Activated naive CD8-positive, alpha-beta T cell treated with anti-CD3 and anti-CD28 coated beads, Interleukin-2, amount 50 U/mL, for 24 hours (primary cell): ENCODE measurements around the gene MPP1.
"Not testable (repeated sequence)": the region's sequence is repeated elsewhere in the genome, so short reads cannot be mapped to it uniquely, and the experiment has no call there.

Source experiments
- ATAC-seq: fragments of 150-1000 bp; cut with Tn5 transposase; one replicate; pipeline ENCODE4 v1.10.0; 2021
- DNase-seq: peaks from one replicate; pipeline ENCODE4 v3.0.0; 2021
- H3K27ac Mint-ChIP-seq: one replicate; pipeline ENCODE4 v1.8.0; 2021; ENCODE audit warnings: mild to moderate bottlenecking, mixed read lengths
- H3K27me3 Mint-ChIP-seq: one replicate; pipeline ENCODE4 v1.8.0; 2021; ENCODE audit warnings: mixed read lengths
- H3K36me3 Mint-ChIP-seq: one replicate; pipeline ENCODE4 v1.8.0; 2021; ENCODE audit warnings: low read depth, mixed read lengths
- H3K4me1 Mint-ChIP-seq: one replicate; pipeline ENCODE4 v1.8.0; 2021; ENCODE audit warnings: mixed read lengths
- H3K4me3 Mint-ChIP-seq: one replicate; pipeline ENCODE4 v1.8.0; 2021; ENCODE audit warnings: mild to moderate bottlenecking, moderate library complexity, mixed read lengths
- H3K9me3 Mint-ChIP-seq: one replicate; pipeline ENCODE4 v1.8.0; 2021; ENCODE audit warnings: mixed read lengths

Gene MPP1

DNA sequence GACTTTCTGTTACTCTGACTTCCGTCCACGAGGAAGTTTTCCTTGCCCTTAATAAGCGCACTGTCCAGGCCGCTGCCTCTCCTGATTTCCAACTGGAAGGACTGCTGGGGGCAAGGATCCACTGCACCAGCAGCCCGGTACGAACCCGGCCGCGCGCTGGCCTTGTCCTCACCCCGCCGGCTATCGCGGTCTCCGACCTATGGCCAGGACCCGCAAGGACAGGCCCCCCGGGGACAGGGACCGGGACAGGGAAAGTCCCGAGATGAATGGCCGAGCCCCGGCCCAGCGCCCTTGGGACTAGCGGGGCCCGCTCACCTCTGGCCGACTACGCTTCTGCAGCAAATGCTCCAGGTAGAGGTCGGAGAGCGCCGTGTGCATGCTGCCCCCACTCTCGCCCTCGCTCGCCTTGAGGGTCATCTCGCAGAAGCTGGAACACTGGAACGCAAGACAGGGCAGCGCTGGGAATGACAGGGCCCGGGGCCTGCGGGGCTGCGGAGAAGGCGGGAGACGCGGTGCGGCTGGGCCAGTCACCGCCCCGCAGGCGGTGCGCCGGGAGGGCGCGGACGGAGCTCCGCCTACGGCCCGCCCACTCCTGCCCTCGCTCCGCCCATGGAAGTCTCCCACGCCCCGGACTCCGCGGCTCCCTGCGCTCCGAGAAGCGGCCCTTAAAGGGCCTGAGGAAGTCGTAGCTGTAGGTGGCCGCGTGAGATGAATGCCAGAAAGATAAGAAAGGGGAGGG lies at the start of gene MPP1:
MPP1 (minus strand) TSS at position 529 of the 739 bp plus-strand sequence; CDS start at position 417, 112 bp downstream.
- ATAC-seq = peak; percentile 72
- Mint-ChIP-seq H3K27me3 (no peaks in the 10 kb centered on the region), H3K4me1 (peaks cover 48% of the 10 kb centered on the region), H3K36me3 (no peaks in the 10 kb centered on the region), H3K9me3 (no peaks in the 10 kb centered on the region), H3K27ac (no peak within 1 kb of the TSS), H3K4me3 (peak within 1 kb of the TSS; percentile 78)
- peak; percentile 75 for DNase-seq

DNA sequence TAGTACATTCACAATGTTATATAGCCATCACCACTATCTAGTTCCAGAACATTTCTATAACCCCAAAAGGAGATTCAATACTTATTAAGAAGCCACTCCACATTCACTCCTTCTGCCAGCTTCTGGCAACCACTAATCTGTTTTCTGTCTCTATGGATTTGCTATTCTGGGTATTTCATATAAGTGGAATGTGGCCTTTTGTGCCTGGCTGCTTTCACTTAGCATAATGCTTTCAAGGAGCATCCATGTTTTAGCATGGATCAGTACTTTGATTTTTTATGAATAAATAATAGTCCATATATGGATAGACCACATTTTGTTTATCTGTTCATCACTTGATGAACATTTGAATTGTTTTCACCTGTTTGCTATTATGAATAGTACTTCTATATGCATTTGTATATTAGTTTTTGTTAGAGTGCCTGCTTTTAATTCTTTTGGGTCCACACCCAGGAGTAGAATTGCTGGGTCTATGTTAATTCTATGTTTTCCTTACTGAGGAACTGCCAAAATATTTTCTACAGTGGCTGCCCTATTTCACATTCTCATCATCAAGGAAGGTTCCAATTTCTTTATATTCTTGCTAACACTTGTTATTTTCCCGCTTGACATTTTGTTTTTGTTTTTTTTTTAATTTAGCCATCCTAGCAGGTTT lies 45.8 kb upstream of the MPP1 start:
- Mint-ChIP-seq H3K4me3 (no peak overlapping the region), H3K27me3 (no peaks in the 10 kb centered on the region), H3K27ac (no peak overlapping the region), H3K4me1 (no peaks in the 10 kb centered on the region), H3K36me3 (no peaks in the 10 kb centered on the region), H3K9me3 (peaks cover 4% of the 10 kb centered on the region)
- no peak for ATAC-seq
- no peak for DNase-seq

GRCh38 chrX:154840856-154841255 lies 35.6 kb upstream of the MPP1 start:
- no peaks in the 10 kb centered on the region for H3K9me3 Mint-ChIP-seq
- no peaks in the 10 kb centered on the region for H3K36me3 Mint-ChIP-seq
- DNase-seq (no peak), ATAC-seq (peak; percentile 52)
- H3K27me3 Mint-ChIP-seq = no peaks in the 10 kb centered on the region
- no peak overlapping the region for H3K27ac Mint-ChIP-seq
- no peak overlapping the region for H3K4me3 Mint-ChIP-seq
- no peaks in the 10 kb centered on the region for H3K4me1 Mint-ChIP-seq

- no peak overlapping the region for H3K4me3 Mint-ChIP-seq
- H3K9me3 Mint-ChIP-seq = no peaks in the 10 kb centered on the region
- DNase-seq (no peak), ATAC-seq (no peak)
- no peaks in the 10 kb centered on the region for H3K27me3 Mint-ChIP-seq
- H3K27ac Mint-ChIP-seq = no peak overlapping the region
- H3K4me1 Mint-ChIP-seq = no peaks in the 10 kb centered on the region
- H3K36me3 Mint-ChIP-seq = no peaks in the 10 kb centered on the region
Measured at GRCh38 chrX:154836163-154836562, 30.9 kb upstream of the MPP1 start.

- H3K36me3 Mint-ChIP-seq = no peaks in the 10 kb centered on the region
- no peaks in the 10 kb centered on the region for H3K9me3 Mint-ChIP-seq
- no peak within 1 kb of the TSS for H3K27ac Mint-ChIP-seq
- peaks cover 3% of the 10 kb centered on the region for H3K27me3 Mint-ChIP-seq
- ATAC-seq = no peak
- no peak within 1 kb of the TSS for H3K4me3 Mint-ChIP-seq
- no peak for DNase-seq
- no peaks in the 10 kb centered on the region for H3K4me1 Mint-ChIP-seq
Measured at GRCh38 chrX:154834562-154834961, 29.3 kb upstream of the MPP1 start, which contains the start of gene SMIM9. SMIM9 (minus strand) TSS chrX:154834662; CDS start chrX:154830856, 3,806 bp downstream.

- no peaks in the 10 kb centered on the region for H3K36me3 Mint-ChIP-seq
- no peak overlapping the region for H3K4me3 Mint-ChIP-seq
- H3K9me3 Mint-ChIP-seq = no peaks in the 10 kb centered on the region
- H3K4me1 Mint-ChIP-seq = peaks cover 7% of the 10 kb centered on the region
- ATAC-seq = no peak
- no peak for DNase-seq
- no peak overlapping the region for H3K27ac Mint-ChIP-seq
- H3K27me3 Mint-ChIP-seq = peaks cover 3% of the 10 kb centered on the region
Measured at GRCh38 chrX:154833746-154834274, 28.5 kb upstream of the MPP1 start.

- ATAC-seq (no peak), DNase-seq (no peak)
- Mint-ChIP-seq H3K9me3 (no peaks in the 10 kb centered on the region), H3K27me3 (peaks cover 3% of the 10 kb centered on the region), H3K27ac (no peak overlapping the region), H3K4me1 (peaks cover 20% of the 10 kb centered on the region), H3K36me3 (no peaks in the 10 kb centered on the region), H3K4me3 (no peak overlapping the region)
Measured at GRCh38 chrX:154829926-154830442, 24.7 kb upstream of the MPP1 start.

GRCh38 chrX:154829134-154829533 lies 23.8 kb upstream of the MPP1 start:
- no peak overlapping the region for H3K27ac Mint-ChIP-seq
- H3K36me3 Mint-ChIP-seq = no peaks in the 10 kb centered on the region
- ATAC-seq = no peak
- no peak for DNase-seq
- H3K4me3 Mint-ChIP-seq = no peak overlapping the region
- peaks cover 20% of the 10 kb centered on the region for H3K4me1 Mint-ChIP-seq
- peaks cover 3% of the 10 kb centered on the region for H3K27me3 Mint-ChIP-seq
- H3K9me3 Mint-ChIP-seq = no peaks in the 10 kb centered on the region

- no peak for ATAC-seq
- Mint-ChIP-seq H3K9me3 (no peaks in the 10 kb centered on the region), H3K27ac (no peak overlapping the region)
Measured at GRCh38 chrX:154828016-154828408, 22.7 kb upstream of the MPP1 start.

DNA sequence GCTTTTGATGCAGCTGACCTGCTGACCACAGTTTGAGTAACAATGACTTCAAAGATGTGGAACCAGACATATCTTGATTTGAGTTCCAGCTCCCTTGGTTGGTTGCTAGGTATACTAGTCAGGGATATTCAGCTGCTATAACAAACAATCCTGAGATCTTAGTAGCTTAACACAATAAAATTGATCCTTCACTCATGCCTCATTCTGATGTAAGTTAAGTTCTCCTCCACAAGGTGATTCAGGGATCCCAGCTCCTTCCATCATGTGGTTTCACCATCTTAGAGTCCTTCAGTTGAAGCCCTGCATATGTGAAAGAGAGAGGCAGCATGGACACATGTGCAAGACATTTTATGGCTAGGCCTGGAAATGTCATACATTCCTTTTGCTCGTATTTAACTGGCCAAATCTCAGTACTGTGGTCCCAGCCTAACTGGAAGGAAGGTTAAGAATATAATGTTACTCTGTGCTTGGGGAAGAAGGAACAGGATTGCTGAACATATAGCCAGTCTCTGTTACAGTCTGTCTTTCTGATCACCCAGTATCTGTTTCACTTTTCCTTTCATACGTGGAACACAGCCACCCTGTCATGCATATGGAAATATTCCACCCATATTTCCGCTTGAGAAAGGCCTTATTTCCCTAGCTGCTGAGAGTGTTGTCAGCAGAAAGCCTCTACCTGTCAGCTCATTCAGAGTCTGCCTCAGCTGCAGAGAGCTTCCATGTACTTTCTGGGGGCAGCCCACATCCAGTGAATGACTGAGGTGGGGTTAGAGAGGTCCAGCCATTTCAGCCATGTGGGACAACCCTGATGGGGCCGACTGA lies 22.1 kb upstream of the MPP1 start:
- Mint-ChIP-seq H3K9me3 (no peaks in the 10 kb centered on the region), H3K27ac (peak overlapping the region; percentile 64), H3K4me3 (peak overlapping the region; percentile 11), H3K27me3 (peaks cover 3% of the 10 kb centered on the region), H3K4me1 (peaks cover 22% of the 10 kb centered on the region), H3K36me3 (no peaks in the 10 kb centered on the region)
- no peak for DNase-seq
- ATAC-seq = peak; percentile 54

More at GRCh38 chrX:154828016-154828408, 22.7 kb upstream of the MPP1 start:
- peaks cover 3% of the 10 kb centered on the region for H3K27me3 Mint-ChIP-seq
- H3K36me3 Mint-ChIP-seq = no peaks in the 10 kb centered on the region
- H3K4me1 Mint-ChIP-seq = peaks cover 22% of the 10 kb centered on the region
- no peak overlapping the region for H3K4me3 Mint-ChIP-seq
- DNase-seq = no peak

DNA sequence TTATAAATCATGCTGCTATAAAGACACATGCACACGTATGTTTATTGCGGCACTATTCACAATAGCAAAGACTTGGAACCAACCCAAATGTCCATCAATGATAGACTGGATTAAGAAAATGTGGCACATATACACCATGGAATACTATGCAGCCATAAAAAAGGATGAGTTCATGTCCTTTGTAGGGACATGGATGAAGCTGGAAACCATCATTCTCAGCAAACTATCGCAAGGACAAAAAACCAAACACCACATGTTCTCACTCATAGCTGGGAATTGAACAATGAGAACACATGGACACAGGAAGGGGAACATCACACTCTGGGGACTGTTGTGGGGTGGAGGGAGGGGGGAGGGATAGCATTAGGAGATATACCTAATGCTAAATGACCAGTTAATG lies 20.3 kb upstream of the MPP1 start:
- H3K9me3 Mint-ChIP-seq, DNase-seq, H3K27me3 Mint-ChIP-seq, ATAC-seq, H3K27ac Mint-ChIP-seq, H3K36me3 Mint-ChIP-seq, H3K4me3 Mint-ChIP-seq: not testable (repeated sequence)
- peaks cover 22% of the 10 kb centered on the region for H3K4me1 Mint-ChIP-seq

DNA sequence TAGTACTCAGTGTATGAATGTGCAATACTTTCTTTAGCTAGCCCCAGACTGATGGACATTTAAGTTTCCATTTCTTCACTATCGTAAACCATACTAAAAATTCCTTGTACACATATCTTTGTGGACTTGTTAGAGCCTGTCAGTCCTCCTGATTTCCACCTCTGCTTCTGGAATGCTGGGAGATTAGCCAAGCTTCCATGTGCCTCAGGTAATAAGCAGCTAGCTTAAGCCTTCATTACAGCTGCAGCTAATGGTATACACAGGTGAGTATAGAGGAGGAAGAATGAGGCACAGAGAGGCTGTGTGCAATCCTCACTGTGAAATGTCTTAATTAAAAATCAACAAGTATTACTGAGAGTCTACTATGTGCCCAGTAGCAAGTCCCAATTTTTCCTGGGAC lies 19.4 kb upstream of the MPP1 start:
- ATAC-seq (no peak), DNase-seq (no peak)
- Mint-ChIP-seq H3K4me3 (no peak overlapping the region), H3K27me3 (no peaks in the 10 kb centered on the region), H3K9me3 (no peaks in the 10 kb centered on the region), H3K4me1 (peaks cover 22% of the 10 kb centered on the region), H3K36me3 (no peaks in the 10 kb centered on the region), H3K27ac (no peak overlapping the region)

- Mint-ChIP-seq H3K4me3 (no peak overlapping the region), H3K4me1 (peaks cover 3% of the 10 kb centered on the region), H3K27ac (no peak overlapping the region), H3K9me3 (no peaks in the 10 kb centered on the region), H3K27me3 (no peaks in the 10 kb centered on the region), H3K36me3 (no peaks in the 10 kb centered on the region)
- no peak for ATAC-seq
- no peak for DNase-seq
Measured at GRCh38 chrX:154822029-154822428, 16.7 kb upstream of the MPP1 start.

DNA sequence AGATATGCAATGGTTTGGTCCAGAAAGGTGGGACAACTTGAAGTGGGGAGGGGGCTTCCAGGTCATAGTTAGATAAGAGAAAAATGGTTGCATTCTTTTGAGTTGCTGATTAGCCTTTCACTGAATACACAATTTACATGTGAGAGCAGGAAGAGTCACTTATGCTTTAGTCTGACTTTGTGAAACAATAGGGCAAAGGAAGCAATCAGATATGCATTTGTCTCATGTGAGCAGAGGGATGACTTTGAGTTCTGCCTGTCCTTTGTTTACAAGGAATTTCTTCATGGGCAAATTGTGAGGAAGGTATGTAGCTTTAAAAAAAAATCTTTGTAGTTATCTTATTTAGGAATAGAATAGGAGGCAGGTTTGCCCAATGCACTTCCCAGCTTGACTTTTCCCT lies 16.2 kb upstream of the MPP1 start:
- H3K27ac Mint-ChIP-seq = no peak overlapping the region
- no peaks in the 10 kb centered on the region for H3K27me3 Mint-ChIP-seq
- peaks cover 2% of the 10 kb centered on the region for H3K4me1 Mint-ChIP-seq
- no peaks in the 10 kb centered on the region for H3K9me3 Mint-ChIP-seq
- ATAC-seq = no peak
- DNase-seq = no peak
- H3K36me3 Mint-ChIP-seq = no peaks in the 10 kb centered on the region
- no peak overlapping the region for H3K4me3 Mint-ChIP-seq
